ENCODE data around the gene NUCB2.
"Not testable (repeated sequence)": the region's sequence is repeated elsewhere in the genome, so short reads cannot be mapped to it uniquely, and the experiment has no call there.

Gene NUCB2

DNA sequence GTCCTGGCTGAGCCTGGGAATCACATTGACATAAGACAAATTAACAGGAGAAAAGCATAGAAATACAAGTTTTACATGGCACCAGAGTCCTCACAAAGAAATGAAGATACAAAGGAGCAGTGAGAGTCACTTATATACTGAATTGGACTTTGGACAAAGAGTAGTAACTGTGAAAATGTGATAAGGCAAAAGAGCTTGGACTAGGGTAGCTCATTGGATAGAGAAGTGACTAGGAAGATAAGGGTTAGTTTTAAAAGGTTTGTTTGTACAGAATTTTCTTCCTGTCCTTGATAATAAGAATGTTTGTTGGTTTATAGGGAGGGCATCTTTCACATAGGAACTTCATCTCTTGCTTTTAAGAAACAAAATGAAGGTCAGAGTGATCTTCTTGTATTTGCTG, 17.9 kb upstream of the NUCB2 start:
- H3K27ac ChIP-seq, result no peak overlapping the region
- no peak for DNase-seq (ENCODE audit: low spot score)
- TF ChIP-seq, protein P1, sequence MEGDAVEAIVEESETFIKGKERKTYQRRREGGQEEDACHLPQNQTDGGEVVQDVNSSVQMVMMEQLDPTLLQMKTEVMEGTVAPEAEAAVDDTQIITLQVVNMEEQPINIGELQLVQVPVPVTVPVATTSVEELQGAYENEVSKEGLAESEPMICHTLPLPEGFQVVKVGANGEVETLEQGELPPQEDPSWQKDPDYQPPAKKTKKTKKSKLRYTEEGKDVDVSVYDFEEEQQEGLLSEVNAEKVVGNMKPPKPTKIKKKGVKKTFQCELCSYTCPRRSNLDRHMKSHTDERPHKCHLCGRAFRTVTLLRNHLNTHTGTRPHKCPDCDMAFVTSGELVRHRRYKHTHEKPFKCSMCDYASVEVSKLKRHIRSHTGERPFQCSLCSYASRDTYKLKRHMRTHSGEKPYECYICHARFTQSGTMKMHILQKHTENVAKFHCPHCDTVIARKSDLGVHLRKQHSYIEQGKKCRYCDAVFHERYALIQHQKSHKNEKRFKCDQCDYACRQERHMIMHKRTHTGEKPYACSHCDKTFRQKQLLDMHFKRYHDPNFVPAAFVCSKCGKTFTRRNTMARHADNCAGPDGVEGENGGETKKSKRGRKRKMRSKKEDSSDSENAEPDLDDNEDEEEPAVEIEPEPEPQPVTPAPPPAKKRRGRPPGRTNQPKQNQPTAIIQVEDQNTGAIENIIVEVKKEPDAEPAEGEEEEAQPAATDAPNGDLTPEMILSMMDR (conservative IDR thresholded peaks at IDR 0.05; ENCODE audit: low read depth), result no peak
- POLR2A ChIA-PET (ENCODE audit: low non-redundant PET), result interaction anchor here (0.6 kb wide), 1 partner anchor 9 kb away, joined by 7 read pairs; no protein-coding TSS in a partner anchor
- CTCF ChIA-PET, result no interaction called here

DNA sequence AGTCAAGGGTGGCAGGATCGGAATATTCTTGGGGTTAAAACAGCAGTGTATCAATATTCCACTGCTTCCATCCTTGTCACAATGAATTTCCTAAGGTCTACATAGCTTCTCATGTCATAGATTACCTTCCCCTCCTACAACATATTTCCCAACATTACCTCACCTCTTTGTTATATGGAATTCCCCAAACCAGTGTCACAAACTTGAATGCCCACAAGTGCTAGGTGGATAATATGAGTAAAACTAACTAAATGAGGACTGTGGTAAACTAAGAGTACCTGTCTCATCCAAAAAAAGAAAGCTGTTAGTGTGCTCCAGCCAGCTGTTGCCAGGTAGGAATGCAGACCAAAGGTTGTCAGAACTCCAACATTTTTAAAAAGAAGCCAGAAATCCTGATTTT, 17.0 kb upstream of the NUCB2 start:
- ChIA-PET POLR2A (ENCODE audit: low non-redundant PET) (no interaction called here), CTCF (interaction anchor here (0.6 kb wide), 1 partner anchor 14 kb away, joined by 3 read pairs; no protein-coding TSS in a partner anchor)
- no peak for DNase-seq (ENCODE audit: low spot score)
- H3K27ac ChIP-seq, result no peak overlapping the region
- TF ChIP-seq, protein P1 (conservative IDR thresholded peaks at IDR 0.05; ENCODE audit: low read depth), result no peak

DNA sequence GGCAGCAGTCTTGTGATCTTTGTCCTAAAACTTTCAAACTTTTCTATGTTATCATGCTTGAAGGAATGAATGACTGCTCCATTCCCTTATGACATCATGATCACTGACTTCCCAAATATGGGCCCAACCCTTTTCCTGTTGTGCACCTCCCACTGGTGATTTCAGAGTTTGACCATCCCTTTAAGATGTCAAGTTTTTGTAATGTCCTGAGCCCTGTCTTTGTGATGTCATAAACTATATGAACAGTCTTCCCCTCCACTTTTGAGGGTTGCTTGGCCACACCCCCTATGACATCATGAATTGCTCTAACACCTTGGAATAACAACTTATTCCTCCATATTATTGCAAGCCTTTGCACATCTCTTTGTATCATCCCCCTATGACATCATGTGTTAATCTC, 16.5 kb upstream of the NUCB2 start:
- ChIA-PET CTCF (interaction anchor here (0.7 kb wide), 1 partner anchor 22 kb away, joined by 3 read pairs; no protein-coding TSS in a partner anchor), POLR2A (ENCODE audit: low non-redundant PET) (no interaction called here)
- no peak for DNase-seq (ENCODE audit: low spot score)
- H3K27ac ChIP-seq, result no peak overlapping the region
- TF ChIP-seq, protein P1 (conservative IDR thresholded peaks at IDR 0.05; ENCODE audit: low read depth), result no peak

DNA sequence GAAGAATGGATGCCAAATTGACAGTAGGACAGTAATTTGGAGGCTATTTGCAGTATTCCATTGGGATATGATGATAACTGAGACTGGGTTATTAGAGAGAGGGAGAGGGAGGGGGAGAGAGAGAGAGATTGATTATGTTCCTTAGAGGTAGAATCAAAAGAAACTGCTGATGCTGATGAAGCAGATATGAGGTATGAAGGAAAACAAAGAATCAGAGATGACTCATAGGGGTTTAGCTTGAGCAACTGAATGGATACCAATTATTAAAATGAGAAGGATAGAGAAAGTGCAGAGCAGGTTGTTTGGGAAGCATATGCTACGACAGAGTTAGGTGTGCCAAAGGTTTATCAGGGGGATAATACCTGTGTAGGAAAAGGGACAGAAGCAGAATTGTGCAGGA, 12.8 kb upstream of the NUCB2 start:
- peak; percentile 77 for DNase-seq (ENCODE audit: low spot score)
- ChIA-PET POLR2A (ENCODE audit: low non-redundant PET) (no interaction called here), CTCF (no interaction called here)
- H3K27ac ChIP-seq, result no peak overlapping the region
- TF ChIP-seq, protein P1 (conservative IDR thresholded peaks at IDR 0.05; ENCODE audit: low read depth), result no peak

DNA sequence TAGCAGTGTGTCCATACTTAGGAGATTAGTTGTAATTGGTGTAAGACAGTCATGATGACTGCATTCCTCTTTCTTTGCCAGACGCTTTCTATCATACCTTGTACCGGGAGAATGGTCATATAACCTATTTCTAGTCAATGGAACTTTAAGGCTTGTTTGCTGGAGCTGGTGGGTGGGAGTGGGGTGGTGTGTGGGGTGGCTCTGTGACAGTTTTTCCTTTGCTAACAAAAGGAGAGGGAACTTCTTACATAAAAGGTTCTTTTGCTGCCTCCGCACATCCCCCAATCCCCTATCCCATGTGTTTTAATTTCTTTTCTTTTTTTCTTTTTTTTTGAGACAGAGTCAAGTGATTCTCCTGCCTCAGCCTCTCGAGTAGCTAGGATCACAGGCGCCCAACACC, 9.8 kb upstream of the NUCB2 start:
- H3K27ac ChIP-seq, result no peak overlapping the region
- ChIA-PET POLR2A (ENCODE audit: low non-redundant PET) (no interaction called here), CTCF (no interaction called here)
- no peak for DNase-seq (ENCODE audit: low spot score)
- TF ChIP-seq, protein P1 (conservative IDR thresholded peaks at IDR 0.05; ENCODE audit: low read depth), result no peak

DNA sequence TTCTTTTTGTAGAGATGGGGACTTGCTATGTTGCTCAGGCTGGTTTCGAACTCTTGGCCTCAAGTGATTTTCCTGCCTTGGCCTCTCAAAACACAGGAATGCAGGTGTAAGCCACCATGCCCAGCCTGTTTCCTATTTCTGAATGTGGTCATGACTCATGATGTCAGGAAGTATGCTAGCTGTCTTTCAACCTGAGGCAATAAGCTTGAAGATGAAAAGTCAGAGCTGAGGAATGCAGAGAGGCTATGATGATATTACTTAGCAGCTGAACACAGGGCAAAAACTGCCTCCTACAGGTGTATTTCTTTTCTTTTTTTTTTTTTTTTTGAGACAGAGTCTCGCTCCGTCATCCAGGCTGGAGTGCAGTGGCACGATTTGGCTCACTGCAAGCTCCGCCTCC, 9.0 kb upstream of the NUCB2 start:
- ChIA-PET CTCF (interaction anchor here (0.6 to 0.7 kb wide), 5 partner anchors 19 to 52 kb away, joined by 3 to 6 read pairs (median 3); no protein-coding TSS in a partner anchor), POLR2A (ENCODE audit: low non-redundant PET) (interaction anchor here (0.7 kb wide), 1 partner anchor 9 kb away, joined by 7 read pairs; no protein-coding TSS in a partner anchor)
- peak overlapping the region; percentile 56; the same call in 1 of the 2 replicates for H3K27ac ChIP-seq
- DNase-seq (ENCODE audit: low spot score), result peak; percentile 90
- TF ChIP-seq, protein P1 (conservative IDR thresholded peaks at IDR 0.05; ENCODE audit: low read depth), result no peak

DNA sequence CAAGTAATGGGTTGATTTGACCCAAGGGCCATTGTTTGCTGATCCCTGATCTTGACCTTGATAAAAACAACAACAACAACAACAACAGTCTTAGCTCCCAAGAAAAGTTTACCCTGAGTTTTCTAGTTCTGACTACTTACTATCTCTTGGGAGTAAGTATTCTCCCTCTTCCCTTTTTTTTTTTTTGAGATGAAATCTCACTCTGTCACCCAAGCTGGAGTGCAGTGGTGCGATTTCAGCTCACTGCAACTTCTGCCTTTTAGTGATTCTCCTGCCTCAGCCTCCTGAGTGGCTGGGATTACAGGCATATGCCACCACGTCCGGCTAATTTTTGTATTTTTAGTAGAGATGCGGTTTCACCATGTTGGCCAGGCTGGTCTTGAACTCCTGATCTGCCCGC, 8.0 kb upstream of the NUCB2 start:
- POLR2A ChIA-PET (ENCODE audit: low non-redundant PET); H3K27ac ChIP-seq; DNase-seq (ENCODE audit: low spot score); CTCF ChIA-PET: not testable (repeated sequence)
